Tibial nerve (tissue), 4 donors: ENCODE measurements around the gene GALM.

Experiments used
- EP300 ChIP-seq, 2 donors: sonication (generic); formaldehyde crosslinking; IDR thresholded peaks; one replicate each; pipeline ENCODE4 v1.6.1; 2017; ENCODE audit warnings: antibody characterized with exemption in 2 of 2, mild to moderate bottlenecking in 1 of 2
- POLR2A ChIP-seq, 2 donors: fragments of 450-650 bp; IDR thresholded peaks; one replicate each; pipeline ENCODE4 v1.6.1; 2017; ENCODE audit warnings: antibody characterized with exemption in 2 of 2, mild to moderate bottlenecking in 2 of 2, moderate library complexity in 2 of 2
- TF ChIP-seq, protein P1 (sequence below), 5 experiments: fragments of 200-600 bp in 3 of 5; fragments of 450-650 bp in 2 of 5; sonication (generic) in 3 of 5; IDR thresholded peaks; one replicate each; pipeline ENCODE4 v1.5.1; 2016 to 2019; ENCODE audit warnings: antibody characterized with exemption in 5 of 5, mild to moderate bottlenecking in 3 of 5, moderate library complexity in 2 of 5

DNA sequence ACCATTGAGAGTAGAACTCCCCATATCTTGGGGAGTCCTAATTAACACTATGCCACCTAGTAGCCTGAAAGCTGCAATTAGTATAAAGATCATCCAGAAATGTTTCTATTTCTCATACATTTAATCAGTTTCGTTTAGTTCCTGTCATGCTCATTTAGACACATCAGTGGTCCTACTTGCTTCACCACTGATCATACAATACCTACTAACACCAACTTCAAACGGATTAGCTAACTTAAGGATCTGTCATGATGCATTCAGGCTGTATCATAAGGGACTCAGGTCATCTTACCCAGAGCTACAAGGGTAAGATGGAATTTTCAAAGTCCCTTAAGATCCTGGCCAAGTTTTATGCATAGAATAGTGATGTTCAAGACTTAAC lies 78.5 kb downstream of the GALM start:
- TF ChIP-seq, protein P1, sequence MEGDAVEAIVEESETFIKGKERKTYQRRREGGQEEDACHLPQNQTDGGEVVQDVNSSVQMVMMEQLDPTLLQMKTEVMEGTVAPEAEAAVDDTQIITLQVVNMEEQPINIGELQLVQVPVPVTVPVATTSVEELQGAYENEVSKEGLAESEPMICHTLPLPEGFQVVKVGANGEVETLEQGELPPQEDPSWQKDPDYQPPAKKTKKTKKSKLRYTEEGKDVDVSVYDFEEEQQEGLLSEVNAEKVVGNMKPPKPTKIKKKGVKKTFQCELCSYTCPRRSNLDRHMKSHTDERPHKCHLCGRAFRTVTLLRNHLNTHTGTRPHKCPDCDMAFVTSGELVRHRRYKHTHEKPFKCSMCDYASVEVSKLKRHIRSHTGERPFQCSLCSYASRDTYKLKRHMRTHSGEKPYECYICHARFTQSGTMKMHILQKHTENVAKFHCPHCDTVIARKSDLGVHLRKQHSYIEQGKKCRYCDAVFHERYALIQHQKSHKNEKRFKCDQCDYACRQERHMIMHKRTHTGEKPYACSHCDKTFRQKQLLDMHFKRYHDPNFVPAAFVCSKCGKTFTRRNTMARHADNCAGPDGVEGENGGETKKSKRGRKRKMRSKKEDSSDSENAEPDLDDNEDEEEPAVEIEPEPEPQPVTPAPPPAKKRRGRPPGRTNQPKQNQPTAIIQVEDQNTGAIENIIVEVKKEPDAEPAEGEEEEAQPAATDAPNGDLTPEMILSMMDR (IDR thresholded peaks at IDR 0.05), result no peak
- TF ChIP-seq EP300 (IDR thresholded peaks at IDR 0.05) (no peak), POLR2A (IDR thresholded peaks at IDR 0.05) (no peak)
